NB4 (cell line): ENCODE data around the gene HMCN2.

Source experiments
- POLR2A ChIP-seq: IDR thresholded peaks from 2 replicates; pipeline ENCODE4 v1.6.1; 2011; ENCODE audit warnings: mild to moderate bottlenecking; ENCODE audit not compliant: insufficient read length; ENCODE audit errors: extremely low read depth
- TF ChIP-seq, protein P1 (sequence below): IDR thresholded peaks from one replicate; pipeline ENCODE4 v1.5.1; 2012; ENCODE audit warnings: low read depth, low read length
- TF ChIP-seq, protein P2 (sequence below): IDR thresholded peaks from 2 replicates; pipeline ENCODE4 v1.6.1; 2011; ENCODE audit warnings: low read depth, low read length

DNA sequence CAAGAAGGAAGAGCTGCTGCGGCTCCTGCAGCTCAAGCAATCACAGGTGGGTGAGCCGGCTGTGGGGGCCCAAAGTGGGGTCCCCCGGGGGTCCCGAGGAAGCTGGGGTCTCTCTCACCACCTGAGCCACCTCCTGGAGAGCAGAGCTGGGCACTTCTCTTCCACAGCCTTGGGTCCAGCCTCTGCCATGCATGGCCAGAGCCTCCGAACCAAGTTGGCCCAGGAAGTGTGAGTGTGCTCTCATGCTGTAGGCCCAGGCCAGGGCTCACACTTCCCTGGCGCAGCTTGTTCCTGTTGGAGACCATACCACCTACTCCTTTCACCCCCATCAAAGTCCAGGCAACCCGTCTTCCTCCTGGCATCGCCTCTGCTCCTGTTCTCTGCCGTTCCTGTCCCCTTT, 19.7 kb downstream of the HMCN2 start:
- TF ChIP-seq, protein P1, sequence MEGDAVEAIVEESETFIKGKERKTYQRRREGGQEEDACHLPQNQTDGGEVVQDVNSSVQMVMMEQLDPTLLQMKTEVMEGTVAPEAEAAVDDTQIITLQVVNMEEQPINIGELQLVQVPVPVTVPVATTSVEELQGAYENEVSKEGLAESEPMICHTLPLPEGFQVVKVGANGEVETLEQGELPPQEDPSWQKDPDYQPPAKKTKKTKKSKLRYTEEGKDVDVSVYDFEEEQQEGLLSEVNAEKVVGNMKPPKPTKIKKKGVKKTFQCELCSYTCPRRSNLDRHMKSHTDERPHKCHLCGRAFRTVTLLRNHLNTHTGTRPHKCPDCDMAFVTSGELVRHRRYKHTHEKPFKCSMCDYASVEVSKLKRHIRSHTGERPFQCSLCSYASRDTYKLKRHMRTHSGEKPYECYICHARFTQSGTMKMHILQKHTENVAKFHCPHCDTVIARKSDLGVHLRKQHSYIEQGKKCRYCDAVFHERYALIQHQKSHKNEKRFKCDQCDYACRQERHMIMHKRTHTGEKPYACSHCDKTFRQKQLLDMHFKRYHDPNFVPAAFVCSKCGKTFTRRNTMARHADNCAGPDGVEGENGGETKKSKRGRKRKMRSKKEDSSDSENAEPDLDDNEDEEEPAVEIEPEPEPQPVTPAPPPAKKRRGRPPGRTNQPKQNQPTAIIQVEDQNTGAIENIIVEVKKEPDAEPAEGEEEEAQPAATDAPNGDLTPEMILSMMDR: no peak
- TF ChIP-seq POLR2A: no peak
- TF ChIP-seq, protein P2, sequence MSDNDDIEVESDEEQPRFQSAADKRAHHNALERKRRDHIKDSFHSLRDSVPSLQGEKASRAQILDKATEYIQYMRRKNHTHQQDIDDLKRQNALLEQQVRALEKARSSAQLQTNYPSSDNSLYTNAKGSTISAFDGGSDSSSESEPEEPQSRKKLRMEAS: no peak
